Hepatocyte (in vitro differentiated cells): ENCODE results near the gene CCT4.

ENCODE experiments used
- EZH2 ChIP-seq: fragments of 200-600 bp; sonication (generic); IDR thresholded peaks from 2 replicates; pipeline ENCODE4 v1.6.1; 2016; ENCODE audit warnings: antibody characterized with exemption, mild to moderate bottlenecking, borderline replicate concordance
- EZH2phosphoT487 ChIP-seq: fragments of 200-600 bp; sonication (generic); IDR thresholded peaks from one replicate; pipeline ENCODE4 v1.6.1; 2018; ENCODE audit warnings: antibody characterized with exemption, mild to moderate bottlenecking, low read depth, moderate library complexity; ENCODE audit not compliant: unreplicated experiment, severe bottlenecking
- TF ChIP-seq, protein P1 (sequence below): fragments of 200-600 bp; sonication (generic); IDR thresholded peaks from 2 replicates; pipeline ENCODE4 v1.5.1; 2016; ENCODE audit warnings: antibody characterized with exemption, mild to moderate bottlenecking; ENCODE audit not compliant: poor library complexity

DNA sequence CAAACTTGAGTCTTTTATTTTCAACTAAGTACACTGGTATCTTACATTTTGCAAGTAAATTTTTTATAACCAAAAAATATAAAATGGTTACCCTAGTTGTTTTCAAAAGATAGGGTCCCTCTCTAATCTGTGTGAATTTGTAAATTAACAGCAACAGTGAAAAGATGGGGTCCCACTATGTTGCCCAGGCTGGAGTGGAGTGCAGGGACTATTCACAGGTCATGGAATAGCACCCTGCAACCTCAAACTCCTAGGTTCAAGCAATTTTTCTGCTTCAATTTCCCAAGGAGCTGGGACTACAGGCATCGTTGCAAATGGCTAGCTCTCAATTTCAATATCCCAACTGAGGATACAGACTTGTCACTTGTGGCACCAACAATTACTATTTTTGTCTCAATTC lies 12.1 kb downstream of the CCT4 start:
- TF ChIP-seq, protein P1, sequence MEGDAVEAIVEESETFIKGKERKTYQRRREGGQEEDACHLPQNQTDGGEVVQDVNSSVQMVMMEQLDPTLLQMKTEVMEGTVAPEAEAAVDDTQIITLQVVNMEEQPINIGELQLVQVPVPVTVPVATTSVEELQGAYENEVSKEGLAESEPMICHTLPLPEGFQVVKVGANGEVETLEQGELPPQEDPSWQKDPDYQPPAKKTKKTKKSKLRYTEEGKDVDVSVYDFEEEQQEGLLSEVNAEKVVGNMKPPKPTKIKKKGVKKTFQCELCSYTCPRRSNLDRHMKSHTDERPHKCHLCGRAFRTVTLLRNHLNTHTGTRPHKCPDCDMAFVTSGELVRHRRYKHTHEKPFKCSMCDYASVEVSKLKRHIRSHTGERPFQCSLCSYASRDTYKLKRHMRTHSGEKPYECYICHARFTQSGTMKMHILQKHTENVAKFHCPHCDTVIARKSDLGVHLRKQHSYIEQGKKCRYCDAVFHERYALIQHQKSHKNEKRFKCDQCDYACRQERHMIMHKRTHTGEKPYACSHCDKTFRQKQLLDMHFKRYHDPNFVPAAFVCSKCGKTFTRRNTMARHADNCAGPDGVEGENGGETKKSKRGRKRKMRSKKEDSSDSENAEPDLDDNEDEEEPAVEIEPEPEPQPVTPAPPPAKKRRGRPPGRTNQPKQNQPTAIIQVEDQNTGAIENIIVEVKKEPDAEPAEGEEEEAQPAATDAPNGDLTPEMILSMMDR: no peak
- TF ChIP-seq EZH2phosphoT487: no peak
- TF ChIP-seq EZH2: no peak
